Keratinocyte (primary cell): ENCODE measurements around the gene TEN1. TPM values are rescaled to one million over a fixed set of nuclear protein-coding genes. Genes with fewer than 3 reads are reported as not detected.
"Not testable (repeated sequence)": the region's sequence is repeated elsewhere in the genome, so short reads cannot be mapped to it uniquely, and the experiment has no call there.

Experiments
- DNase-seq: peaks from one replicate; pipeline ENCODE4 v3.0.0-alpha.2; 2011; ENCODE audit warnings: low read depth, missing footprints, low spot score
- FAIRE-seq: peaks from 2 replicates; lab custom pipeline; 2011; peaks lifted over from hg19 to GRCh38; lab: Jason Lieb, UNC
- H2AFZ ChIP-seq: 2 replicates; pipeline ENCODE4 v1.6.0; 2012; ENCODE audit warnings: low read length, control low read depth, inconsistent platforms; ENCODE audit not compliant: control insufficient read depth
- H3K27ac ChIP-seq: 2 replicates; pipeline ENCODE4 v1.5.1; 2011; ENCODE audit warnings: low read length; ENCODE audit not compliant: control insufficient read depth, insufficient read depth
- H3K27me3 ChIP-seq: 3 replicates; pipeline ENCODE4 v1.6.0; 2011; ENCODE audit warnings: low read length; ENCODE audit not compliant: control insufficient read depth, insufficient read depth; ENCODE audit errors: extremely low read depth
- H3K36me3 ChIP-seq, 2 experiments: 2 replicates in 1 of 2; 3 replicates in 1 of 2; pipeline ENCODE4 v1.5.1; 2011; ENCODE audit warnings: low read length in 2 of 2, mild to moderate bottlenecking in 1 of 2; ENCODE audit not compliant: control insufficient read depth in 2 of 2, insufficient read depth in 2 of 2; ENCODE audit errors: extremely low read depth in 1 of 2
- H3K4me1 ChIP-seq: 3 replicates; pipeline ENCODE4 v1.5.1; 2011; ENCODE audit warnings: low read length; ENCODE audit not compliant: control insufficient read depth, insufficient read depth; ENCODE audit errors: extremely low read depth
- H3K4me2 ChIP-seq: 3 replicates; pipeline ENCODE4 v1.6.0; 2011; ENCODE audit warnings: low read depth, low read length; ENCODE audit not compliant: control insufficient read depth, insufficient read depth; ENCODE audit errors: extremely low read depth
- H3K4me3 ChIP-seq, 3 experiments: fragments of 200-600 bp in 1 of 3; sonication (generic) in 1 of 3; 2 replicates in 2 of 3; 3 replicates in 1 of 3; pipeline ENCODE4 v1.5.1; 2011 to 2016; ENCODE audit warnings: low read length in 3 of 3, mild to moderate bottlenecking in 3 of 3, control low read depth in 2 of 3, inconsistent platforms in 1 of 3, low read depth in 1 of 3, mixed read lengths in 1 of 3, mixed run types in 1 of 3, moderate library complexity in 1 of 3; ENCODE audit not compliant: control insufficient read depth in 2 of 3, insufficient read depth in 2 of 3; ENCODE audit errors: extremely low read depth in 1 of 3
- H3K79me2 ChIP-seq: 2 replicates; pipeline ENCODE4 v1.6.0; 2012; ENCODE audit warnings: low read length; ENCODE audit not compliant: control insufficient read depth, insufficient read depth
- H3K9ac ChIP-seq: 3 replicates; pipeline ENCODE4 v1.6.0; 2011; ENCODE audit warnings: low read length; ENCODE audit not compliant: control insufficient read depth, insufficient read depth; ENCODE audit errors: extremely low read depth
- H3K9me1 ChIP-seq: 3 replicates; pipeline ENCODE4 v1.6.0; 2011; ENCODE audit warnings: low read length; ENCODE audit not compliant: control insufficient read depth, insufficient read depth; ENCODE audit errors: extremely low read depth
- H3K9me3 ChIP-seq: 2 replicates; pipeline ENCODE4 v1.5.1; 2012; ENCODE audit warnings: low read depth, low read length; ENCODE audit not compliant: control insufficient read depth
- H4K20me1 ChIP-seq: 3 replicates; pipeline ENCODE4 v1.6.0; 2011; ENCODE audit warnings: low read length; ENCODE audit not compliant: control insufficient read depth, insufficient read depth; ENCODE audit errors: extremely low read depth
- EZH2 ChIP-seq: IDR thresholded peaks from one replicate; pipeline ENCODE4 v1.6.1; 2012; ENCODE audit warnings: inconsistent platforms, mild to moderate bottlenecking, low read length, moderate library complexity
- dilution Hi-C: fragments of 300-500 bp; cut with MboI; formaldehyde crosslinking; loops from one replicate; pipeline ENCODE4 v1.7.0; 2020; ENCODE audit warnings: low sequenced_read_pairs; ENCODE audit not compliant: extremely low pct_ligation_motif_present
- polyA plus RNA-seq, 5 experiments: library from polyadenylated mRNA; depleted of rRNA in 3 of 5; stranded (reverse) in 3 of 5; stranded (forward) in 1 of 5; unstranded in 1 of 5; fragments of >200 nt; gene quantifications; 1 replicate in 1 of 5; 2 replicates in 3 of 5; 3 replicates in 1 of 5; pipeline versions ENCODE4 v1.2.1 to v1.2.3, GENCODE V29; 2011 to 2012; ENCODE audit warnings: missing spikeins in 2 of 5, low read depth in 1 of 5, low replicate concordance in 1 of 5
- TF ChIP-seq, protein P1 (sequence below), 3 experiments: IDR thresholded peaks in 1 of 3; conservative IDR thresholded peaks in 1 of 3; optimal IDR thresholded peaks in 1 of 3; 2 replicates in 2 of 3; 3 replicates in 1 of 3; pipeline versions ENCODE3 to v1.5.1; 2011; ENCODE audit warnings: low read length in 3 of 3, mild to moderate bottlenecking in 3 of 3, moderate library complexity in 2 of 3, control low read depth in 1 of 3, inconsistent platforms in 1 of 3; ENCODE audit not compliant: insufficient read depth in 2 of 3; ENCODE audit errors: extremely low read depth in 1 of 3

Gene TEN1
- polyA plus RNA-seq, 1 donor (not counting 4 experiments of a cell fraction or from before 2014, with no cell fraction given), result 11.7 TPM

DNA sequence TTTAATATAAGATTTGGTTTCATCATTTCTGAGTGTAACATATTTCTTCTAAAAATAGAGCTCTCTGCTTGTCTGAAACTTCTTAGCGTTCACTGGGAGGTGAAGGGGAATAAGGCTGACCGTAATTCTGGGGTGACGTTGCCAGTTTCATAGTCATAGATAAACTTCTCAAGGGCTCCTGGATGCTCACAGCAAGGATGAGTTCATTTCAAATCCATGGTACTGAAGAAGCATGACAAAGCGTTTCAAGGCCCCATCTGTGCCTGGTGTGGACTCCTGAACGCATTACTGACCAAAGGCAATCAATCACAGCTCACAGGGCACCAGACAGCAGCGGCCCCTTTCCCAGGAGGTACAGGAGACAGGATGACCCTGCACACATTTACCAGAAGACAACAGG lies 60.1 kb downstream of the TEN1 start:
- H3K36me3 ChIP-seq, result peaks cover 39 to 54% of the 10 kb centered on the region in 2 experiments
- H4K20me1 ChIP-seq, result no peaks in the 10 kb centered on the region
- no peak overlapping the region for H3K4me2 ChIP-seq
- H3K27ac ChIP-seq, result no peak overlapping the region
- no peak for TF ChIP-seq EZH2
- TF ChIP-seq, protein P1, sequence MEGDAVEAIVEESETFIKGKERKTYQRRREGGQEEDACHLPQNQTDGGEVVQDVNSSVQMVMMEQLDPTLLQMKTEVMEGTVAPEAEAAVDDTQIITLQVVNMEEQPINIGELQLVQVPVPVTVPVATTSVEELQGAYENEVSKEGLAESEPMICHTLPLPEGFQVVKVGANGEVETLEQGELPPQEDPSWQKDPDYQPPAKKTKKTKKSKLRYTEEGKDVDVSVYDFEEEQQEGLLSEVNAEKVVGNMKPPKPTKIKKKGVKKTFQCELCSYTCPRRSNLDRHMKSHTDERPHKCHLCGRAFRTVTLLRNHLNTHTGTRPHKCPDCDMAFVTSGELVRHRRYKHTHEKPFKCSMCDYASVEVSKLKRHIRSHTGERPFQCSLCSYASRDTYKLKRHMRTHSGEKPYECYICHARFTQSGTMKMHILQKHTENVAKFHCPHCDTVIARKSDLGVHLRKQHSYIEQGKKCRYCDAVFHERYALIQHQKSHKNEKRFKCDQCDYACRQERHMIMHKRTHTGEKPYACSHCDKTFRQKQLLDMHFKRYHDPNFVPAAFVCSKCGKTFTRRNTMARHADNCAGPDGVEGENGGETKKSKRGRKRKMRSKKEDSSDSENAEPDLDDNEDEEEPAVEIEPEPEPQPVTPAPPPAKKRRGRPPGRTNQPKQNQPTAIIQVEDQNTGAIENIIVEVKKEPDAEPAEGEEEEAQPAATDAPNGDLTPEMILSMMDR (optimal IDR thresholded peaks at IDR 0.05 in 1 of 3, IDR thresholded peaks at IDR 0.05 in 1 of 3, conservative IDR thresholded peaks at IDR 0.05 in 1 of 3; ENCODE audit: extremely low read depth in 1 of 3, insufficient read depth in 2 of 3, low read length in 3 of 3), result no peak
- no peaks in the 10 kb centered on the region for H3K9me1 ChIP-seq
- dilution Hi-C loops, result no loop called here
- no peaks in the 10 kb centered on the region for H3K9me3 ChIP-seq
- no peaks in the 10 kb centered on the region for H3K79me2 ChIP-seq
- DNase-seq (no peak), FAIRE-seq (no peak)
- no peaks in the 10 kb centered on the region for H3K27me3 ChIP-seq
- no peak overlapping the region for H2AFZ ChIP-seq
- no peak overlapping the region for H3K4me3 ChIP-seq
- H3K9ac ChIP-seq, result no peak overlapping the region
- H3K4me1 ChIP-seq, result no peaks in the 10 kb centered on the region

DNA sequence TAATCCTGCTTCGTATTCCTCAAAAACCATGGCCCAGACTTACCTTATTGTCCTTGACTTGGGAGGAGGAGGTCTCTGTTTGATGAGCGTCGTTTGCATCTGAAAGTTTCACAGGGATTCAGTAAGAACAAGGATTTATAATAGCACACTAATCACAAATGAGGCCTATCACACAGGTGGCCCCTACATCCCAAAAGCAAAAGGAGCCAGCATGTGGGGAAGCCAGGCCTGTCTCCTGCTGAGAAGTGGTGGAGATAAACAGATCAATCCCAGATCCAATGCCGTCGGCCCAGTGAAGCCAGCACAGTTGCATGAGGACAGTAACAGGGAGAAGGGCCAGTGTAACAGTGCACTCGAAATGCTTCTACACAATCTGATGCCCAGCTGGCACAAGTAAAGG lies 61.3 kb downstream of the TEN1 start:
- Histone ChIP-seq H3K27ac (no peak overlapping the region), H3K9ac (no peak overlapping the region), H3K9me1 (no peaks in the 10 kb centered on the region), H3K36me3 (peaks cover 43 to 60% of the 10 kb centered on the region in 2 experiments), H4K20me1 (no peaks in the 10 kb centered on the region), H3K4me1 (no peaks in the 10 kb centered on the region), H3K79me2 (no peaks in the 10 kb centered on the region), H3K4me2 (no peak overlapping the region), H2AFZ (no peak overlapping the region), H3K9me3 (no peaks in the 10 kb centered on the region), H3K27me3 (no peaks in the 10 kb centered on the region), H3K4me3 (no peak overlapping the region)
- FAIRE-seq (no peak), DNase-seq (no peak)
- dilution Hi-C loops, result no loop called here
- TF ChIP-seq, protein P1 (optimal IDR thresholded peaks at IDR 0.05 in 1 of 3, IDR thresholded peaks at IDR 0.05 in 1 of 3, conservative IDR thresholded peaks at IDR 0.05 in 1 of 3; ENCODE audit: extremely low read depth in 1 of 3, insufficient read depth in 2 of 3, low read length in 3 of 3), result no peak
- no peak for TF ChIP-seq EZH2

DNA sequence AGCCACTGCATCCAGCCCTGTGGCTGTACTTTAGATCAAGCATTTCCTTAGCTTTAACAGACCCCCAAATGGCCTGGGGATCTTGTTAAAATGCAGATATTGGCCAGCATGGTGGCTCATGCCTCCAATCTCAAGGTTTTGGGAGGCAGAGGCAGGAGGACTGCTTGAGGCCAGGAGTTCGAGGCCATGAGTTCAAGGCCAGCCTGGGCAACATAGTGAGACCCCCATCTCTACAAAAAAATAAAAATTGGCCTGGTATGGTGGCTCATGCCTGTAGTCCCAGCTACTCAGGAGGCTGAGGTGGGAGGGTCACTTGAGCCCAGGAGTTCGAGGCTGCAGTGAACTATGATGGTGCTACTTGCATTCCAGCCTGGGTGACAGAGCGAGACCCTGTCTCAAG lies 63.8 kb downstream of the TEN1 start:
- FAIRE-seq, H4K20me1 ChIP-seq, dilution Hi-C loops, H3K4me3 ChIP-seq, H2AFZ ChIP-seq, H3K27me3 ChIP-seq, H3K9ac ChIP-seq, H3K27ac ChIP-seq, H3K4me2 ChIP-seq, H3K9me3 ChIP-seq, DNase-seq, H3K4me1 ChIP-seq, H3K79me2 ChIP-seq, H3K9me1 ChIP-seq: not testable (repeated sequence)
- H3K36me3 ChIP-seq, result peaks cover 52 to 73% of the 10 kb centered on the region in 2 experiments

DNA sequence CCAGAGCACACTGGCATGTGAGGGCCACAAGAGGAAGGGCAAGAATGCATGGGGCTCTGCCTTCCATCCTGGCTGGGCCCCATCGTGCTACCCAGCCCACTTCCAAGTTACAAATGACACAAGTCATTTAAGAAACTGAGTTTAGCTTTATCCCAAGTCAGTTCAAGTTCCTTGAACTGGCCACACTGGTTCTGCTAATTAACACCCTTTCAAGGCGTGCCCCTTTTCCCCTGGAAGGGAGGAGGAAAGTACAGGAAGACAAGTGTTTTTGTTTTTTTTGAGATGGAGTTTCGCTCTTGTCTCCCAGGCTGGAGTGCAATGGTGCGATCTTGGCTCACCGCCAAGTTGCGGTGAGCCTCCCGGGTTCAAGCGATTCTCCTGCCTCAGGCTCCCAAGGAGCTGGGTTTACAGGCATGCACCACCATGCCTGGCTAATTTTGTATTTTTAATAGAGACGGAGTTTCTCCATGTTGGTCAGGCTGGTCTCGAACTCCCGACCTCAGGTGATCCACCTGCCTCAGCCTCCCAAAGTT lies 65.5 kb downstream of the TEN1 start:
- H4K20me1 ChIP-seq, H3K4me1 ChIP-seq, H3K4me2 ChIP-seq, H3K27me3 ChIP-seq, H2AFZ ChIP-seq, H3K79me2 ChIP-seq, H3K9ac ChIP-seq, FAIRE-seq, DNase-seq, H3K27ac ChIP-seq, H3K4me3 ChIP-seq, dilution Hi-C loops, H3K9me3 ChIP-seq, H3K9me1 ChIP-seq: not testable (repeated sequence)
- peaks cover 53 to 77% of the 10 kb centered on the region in 2 experiments for H3K36me3 ChIP-seq
